ENCODE measurements around the gene MOB3A.
A peak's percentile ranks its signal among the peaks of the same experiment; 100 is the strongest.
"Not testable (repeated sequence)": the region's sequence is repeated elsewhere in the genome, so short reads cannot be mapped to it uniquely, and the experiment has no call there.

MOB3A gene

GRCh38 chr19:2100719-2101061, 4.6 kb upstream of the MOB3A start:
- no peak overlapping the region for H3K9ac ChIP-seq (ENCODE audit: low read length)
- no peak overlapping the region for H3K4me3 ChIP-seq (ENCODE audit: low read depth, low read length)
- no peaks in the 10 kb centered on the region for H3K27me3 ChIP-seq (ENCODE audit: control insufficient read depth, insufficient read depth, low read length)
- peaks cover 7% of the 10 kb centered on the region for H3K9me3 ChIP-seq (ENCODE audit: control insufficient read depth, insufficient read depth, low read depth, low read length)
- H3K27ac ChIP-seq (ENCODE audit: low read depth, low read length) = no peak overlapping the region
- 0 out of 2 replicates have a peak, but pooled peaks cover 5% of the 10 kb centered on the region for H3K4me1 ChIP-seq (ENCODE audit: control insufficient read depth, insufficient read depth, low read length)
- H3K36me3 ChIP-seq (ENCODE audit: control insufficient read depth, insufficient read depth, low read length) = peaks cover 56% of the 10 kb centered on the region

DNA sequence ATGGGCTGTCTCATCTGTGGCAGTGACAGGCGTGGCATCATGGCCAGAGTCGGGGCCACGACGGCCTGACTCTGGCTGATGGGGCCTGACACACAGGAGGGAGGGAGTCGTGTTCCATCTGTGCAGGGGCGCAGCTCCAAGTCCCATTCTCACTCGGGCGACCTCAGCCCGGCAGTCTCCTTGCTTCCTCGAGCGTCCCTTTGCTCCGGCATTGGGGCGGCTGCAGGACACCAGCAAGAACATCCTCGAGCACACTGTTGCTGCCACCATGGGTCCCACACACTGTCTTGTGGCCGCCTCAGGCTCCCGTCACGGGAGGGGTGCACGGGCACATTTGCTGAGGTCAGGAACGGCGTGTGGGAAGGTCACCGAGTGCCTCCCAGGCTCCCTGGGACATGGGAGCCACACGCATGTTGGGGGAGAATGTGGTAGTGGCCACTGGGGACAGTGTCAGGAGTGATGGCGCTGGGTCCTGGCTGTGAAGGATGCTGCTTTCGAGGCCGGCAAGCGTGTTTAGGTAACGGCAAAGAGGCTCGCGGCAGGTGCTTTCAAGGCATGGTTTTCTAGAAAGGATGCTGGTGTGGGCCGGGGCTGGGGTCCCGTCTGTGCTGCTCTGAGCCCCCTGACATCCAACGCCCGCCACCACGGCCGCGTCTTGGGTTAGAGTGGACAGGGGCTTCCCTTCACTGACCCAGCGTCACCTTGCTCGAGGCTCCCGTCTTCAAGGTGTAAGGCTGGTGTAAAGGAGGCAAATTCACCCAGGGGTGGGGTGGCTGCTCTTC, 4.0 kb upstream of the MOB3A start:
- 0 out of 2 replicates have a peak, but pooled peaks cover 5% of the 10 kb centered on the region for H3K4me1 ChIP-seq (ENCODE audit: control insufficient read depth, insufficient read depth, low read length)
- H3K27me3 ChIP-seq (ENCODE audit: control insufficient read depth, insufficient read depth, low read length) = no peaks in the 10 kb centered on the region
- no peak overlapping the region for H3K9ac ChIP-seq (ENCODE audit: low read length)
- H3K9me3 ChIP-seq (ENCODE audit: control insufficient read depth, insufficient read depth, low read depth, low read length) = peaks cover 3% of the 10 kb centered on the region; the same call in 1 of the 2 replicates
- H3K36me3 ChIP-seq (ENCODE audit: control insufficient read depth, insufficient read depth, low read length) = peaks cover 51% of the 10 kb centered on the region
- H3K27ac ChIP-seq (ENCODE audit: low read depth, low read length) = no peak overlapping the region
- no peak overlapping the region for H3K4me3 ChIP-seq (ENCODE audit: low read depth, low read length)

GRCh38 chr19:2099054-2099501, 3.0 kb upstream of the MOB3A start:
- H3K27me3 ChIP-seq (ENCODE audit: control insufficient read depth, insufficient read depth, low read length) = no peaks in the 10 kb centered on the region
- no peak overlapping the region for H3K27ac ChIP-seq (ENCODE audit: low read depth, low read length)
- peaks cover 5% of the 10 kb centered on the region; the same call in 1 of the 2 replicates for H3K4me1 ChIP-seq (ENCODE audit: control insufficient read depth, insufficient read depth, low read length)
- H3K4me3 ChIP-seq (ENCODE audit: low read depth, low read length) = no peak overlapping the region
- H3K9me3 ChIP-seq (ENCODE audit: control insufficient read depth, insufficient read depth, low read depth, low read length) = no peaks in the 10 kb centered on the region
- no peak overlapping the region for H3K9ac ChIP-seq (ENCODE audit: low read length)
- H3K36me3 ChIP-seq (ENCODE audit: control insufficient read depth, insufficient read depth, low read length) = peaks cover 43% of the 10 kb centered on the region

DNA sequence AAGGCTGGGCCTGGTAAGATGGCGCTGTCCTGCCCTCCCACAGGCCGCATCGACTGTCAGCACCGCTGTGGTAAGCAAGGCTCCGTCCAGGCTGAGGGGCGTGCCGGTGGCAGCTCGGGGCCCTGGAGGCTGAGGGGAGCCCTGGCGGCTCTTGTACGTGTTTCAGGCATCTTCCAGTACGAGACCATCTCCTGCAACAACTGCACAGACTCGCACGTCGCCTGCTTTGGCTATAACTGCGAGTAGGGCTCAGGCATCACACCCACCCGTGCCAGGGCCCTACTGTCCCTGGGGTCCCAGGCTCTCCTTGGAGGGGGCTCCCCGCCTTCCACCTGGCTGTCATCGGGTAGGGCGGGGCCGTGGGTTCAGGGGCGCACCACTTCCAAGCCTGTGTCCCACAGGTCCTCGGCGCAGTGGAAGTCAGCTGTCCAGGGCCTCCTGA, 1.8 kb upstream of the MOB3A start:
- H3K36me3 ChIP-seq (ENCODE audit: control insufficient read depth, insufficient read depth, low read length) = peaks cover 31% of the 10 kb centered on the region
- no peak overlapping the region for H3K4me3 ChIP-seq (ENCODE audit: low read depth, low read length)
- peaks cover 5% of the 10 kb centered on the region; the same call in 1 of the 2 replicates for H3K4me1 ChIP-seq (ENCODE audit: control insufficient read depth, insufficient read depth, low read length)
- no peak overlapping the region for H3K27ac ChIP-seq (ENCODE audit: low read depth, low read length)
- H3K9ac ChIP-seq (ENCODE audit: low read length) = no peak overlapping the region
- no peaks in the 10 kb centered on the region for H3K27me3 ChIP-seq (ENCODE audit: control insufficient read depth, insufficient read depth, low read length)
- H3K9me3 ChIP-seq (ENCODE audit: control insufficient read depth, insufficient read depth, low read depth, low read length) = no peaks in the 10 kb centered on the region

DNA sequence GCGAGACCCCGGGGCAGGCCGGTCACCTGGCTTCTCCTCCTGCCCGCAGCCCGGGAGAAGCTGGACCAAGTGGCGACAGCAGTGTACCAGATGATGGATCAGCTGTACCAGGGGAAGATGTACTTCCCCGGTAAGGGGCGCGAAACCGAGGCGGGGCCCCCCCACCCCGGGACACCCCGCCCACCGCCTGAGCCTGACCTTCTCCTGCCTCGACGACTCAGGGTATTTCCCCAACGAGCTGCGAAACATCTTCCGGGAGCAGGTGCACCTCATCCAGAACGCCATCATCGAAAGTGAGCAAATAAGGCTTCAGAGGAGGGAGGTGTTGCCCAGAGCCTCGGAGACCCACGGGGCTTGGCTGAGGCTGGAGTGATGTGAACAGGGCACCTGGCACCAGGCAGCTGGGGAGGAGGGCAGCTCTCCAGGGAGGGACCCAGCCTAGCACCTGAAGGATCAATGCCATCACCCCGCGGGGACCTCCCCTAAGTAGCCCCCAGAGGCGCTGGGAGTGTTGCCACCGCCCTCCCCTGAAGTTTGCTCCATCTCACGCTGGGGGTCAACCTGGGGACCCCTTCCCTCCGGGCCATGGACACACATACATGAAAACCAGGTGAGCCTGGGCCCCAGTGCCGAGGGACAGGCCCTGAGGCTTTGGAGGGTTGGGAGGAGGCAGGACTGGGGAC, 1.2 kb upstream of the MOB3A start:
- peak overlapping the region; percentile 50 for H3K4me3 ChIP-seq (ENCODE audit: low read depth, low read length)
- no peak overlapping the region for H3K9ac ChIP-seq (ENCODE audit: low read length)
- H3K27me3 ChIP-seq (ENCODE audit: control insufficient read depth, insufficient read depth, low read length) = no peaks in the 10 kb centered on the region
- H3K4me1 ChIP-seq (ENCODE audit: control insufficient read depth, insufficient read depth, low read length) = peaks cover 5% of the 10 kb centered on the region; the same call in 1 of the 2 replicates
- H3K27ac ChIP-seq (ENCODE audit: low read depth, low read length) = no peak overlapping the region
- no peaks in the 10 kb centered on the region for H3K9me3 ChIP-seq (ENCODE audit: control insufficient read depth, insufficient read depth, low read depth, low read length)
- peaks cover 29% of the 10 kb centered on the region for H3K36me3 ChIP-seq (ENCODE audit: control insufficient read depth, insufficient read depth, low read length)

- H3K27me3 ChIP-seq (ENCODE audit: control insufficient read depth, insufficient read depth, low read length) = no peaks in the 10 kb centered on the region
- H3K4me3 ChIP-seq (ENCODE audit: low read depth, low read length) = peak within 1 kb of the TSS; percentile 77
- H3K36me3 ChIP-seq (ENCODE audit: control insufficient read depth, insufficient read depth, low read length) = peaks cover 22% of the 10 kb centered on the region
- peaks cover 5% of the 10 kb centered on the region; the same call in 1 of the 2 replicates for H3K4me1 ChIP-seq (ENCODE audit: control insufficient read depth, insufficient read depth, low read length)
- peak within 1 kb of the TSS; percentile 46; the same call in 1 of the 2 replicates for H3K27ac ChIP-seq (ENCODE audit: low read depth, low read length)
- H3K9me3 ChIP-seq (ENCODE audit: control insufficient read depth, insufficient read depth, low read depth, low read length) = no peaks in the 10 kb centered on the region
- H3K9ac ChIP-seq (ENCODE audit: low read length) = peak within 1 kb of the TSS; percentile 68
Observed at GRCh38 chr19:2096480-2097202, 515 bp upstream of the MOB3A start, which contains the start of gene IZUMO4. Gene IZUMO4, plus strand, starts transcription at chr19:2096915. Its CDS starts 31 bp downstream, at chr19:2096946.

GRCh38 chr19:2091926-2092525, 4.1 kb downstream of the MOB3A start:
- H3K4me3 ChIP-seq (ENCODE audit: low read depth, low read length); H3K27me3 ChIP-seq (ENCODE audit: control insufficient read depth, insufficient read depth, low read length); H3K9ac ChIP-seq (ENCODE audit: low read length); H3K27ac ChIP-seq (ENCODE audit: low read depth, low read length); H3K36me3 ChIP-seq (ENCODE audit: control insufficient read depth, insufficient read depth, low read length); H3K9me3 ChIP-seq (ENCODE audit: control insufficient read depth, insufficient read depth, low read depth, low read length): not testable (repeated sequence)
- peaks cover 23% of the 10 kb centered on the region for H3K4me1 ChIP-seq (ENCODE audit: control insufficient read depth, insufficient read depth, low read length)

DNA sequence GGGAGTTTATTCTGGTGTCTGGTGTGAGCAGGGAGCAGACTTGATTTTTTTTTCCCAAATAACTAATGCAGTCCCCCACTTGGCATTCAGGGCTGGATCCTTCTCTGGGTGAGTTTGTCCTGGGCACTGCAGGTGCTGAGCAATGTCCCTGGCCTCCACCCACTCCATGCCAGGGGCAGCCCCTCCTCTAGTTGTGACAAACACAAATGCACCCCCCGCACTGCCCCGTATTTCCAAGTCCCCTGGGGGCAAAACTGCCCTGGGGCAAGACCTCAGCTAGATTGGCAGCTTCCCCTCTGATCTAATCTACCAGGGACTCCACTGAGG, 6.4 kb downstream of the MOB3A start:
- no peaks in the 10 kb centered on the region for H3K9me3 ChIP-seq (ENCODE audit: control insufficient read depth, insufficient read depth, low read depth, low read length)
- peaks cover 23% of the 10 kb centered on the region for H3K4me1 ChIP-seq (ENCODE audit: control insufficient read depth, insufficient read depth, low read length)
- H3K9ac ChIP-seq (ENCODE audit: low read length) = peak overlapping the region; percentile 47
- no peaks in the 10 kb centered on the region; the same call in 1 of the 2 replicates for H3K36me3 ChIP-seq (ENCODE audit: control insufficient read depth, insufficient read depth, low read length)
- H3K4me3 ChIP-seq (ENCODE audit: low read depth, low read length) = no peak overlapping the region
- H3K27ac ChIP-seq (ENCODE audit: low read depth, low read length) = 0 out of 2 replicates have a peak overlapping the region, but pooled peaks have one; percentile 51
- no peaks in the 10 kb centered on the region for H3K27me3 ChIP-seq (ENCODE audit: control insufficient read depth, insufficient read depth, low read length)

DNA sequence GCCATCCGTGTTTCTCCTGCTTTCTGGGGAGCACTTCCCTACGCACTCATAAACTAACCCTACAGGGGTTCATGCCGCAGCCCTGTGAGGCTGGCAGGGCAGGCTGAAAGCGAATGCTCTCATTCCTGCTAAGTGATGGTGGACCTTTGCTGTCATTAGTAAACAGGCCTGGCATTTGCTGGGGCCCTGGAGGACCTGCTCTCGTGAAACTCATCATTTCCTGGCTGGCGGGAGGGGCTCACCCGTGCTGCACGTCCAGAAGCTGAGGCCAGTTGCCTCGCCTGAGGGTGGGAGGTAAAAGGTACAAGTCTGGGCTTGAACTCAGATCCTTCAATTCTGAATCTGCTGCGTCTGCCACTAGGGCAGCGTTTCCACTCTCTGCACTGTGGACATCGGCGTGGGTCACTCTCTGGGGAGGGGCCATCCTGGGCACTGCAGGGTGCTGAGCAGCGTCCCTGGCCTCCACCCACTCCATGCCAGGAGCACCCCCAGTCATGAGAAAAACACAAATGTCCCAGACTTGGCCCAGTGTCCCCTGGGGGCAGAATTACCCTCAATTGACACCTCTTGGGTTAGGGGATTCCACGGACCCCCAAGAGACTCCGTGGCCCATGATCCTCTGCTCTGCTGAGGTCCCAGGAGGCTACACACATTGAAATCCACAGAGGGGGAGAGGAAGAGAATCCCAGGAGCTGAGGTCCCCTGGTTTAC, 7.0 kb downstream of the MOB3A start:
- Histone ChIP-seq H3K27ac (ENCODE audit: low read depth, low read length) (0 out of 2 replicates have a peak overlapping the region, but pooled peaks have one; percentile 51), H3K4me1 (ENCODE audit: control insufficient read depth, insufficient read depth, low read length) (peaks cover 23% of the 10 kb centered on the region), H3K9ac (ENCODE audit: low read length) (peak overlapping the region; percentile 47), H3K36me3 (ENCODE audit: control insufficient read depth, insufficient read depth, low read length) (no peaks in the 10 kb centered on the region; the same call in 1 of the 2 replicates), H3K9me3 (ENCODE audit: control insufficient read depth, insufficient read depth, low read depth, low read length) (no peaks in the 10 kb centered on the region), H3K4me3 (ENCODE audit: low read depth, low read length) (no peak overlapping the region), H3K27me3 (ENCODE audit: control insufficient read depth, insufficient read depth, low read length) (no peaks in the 10 kb centered on the region)

DNA sequence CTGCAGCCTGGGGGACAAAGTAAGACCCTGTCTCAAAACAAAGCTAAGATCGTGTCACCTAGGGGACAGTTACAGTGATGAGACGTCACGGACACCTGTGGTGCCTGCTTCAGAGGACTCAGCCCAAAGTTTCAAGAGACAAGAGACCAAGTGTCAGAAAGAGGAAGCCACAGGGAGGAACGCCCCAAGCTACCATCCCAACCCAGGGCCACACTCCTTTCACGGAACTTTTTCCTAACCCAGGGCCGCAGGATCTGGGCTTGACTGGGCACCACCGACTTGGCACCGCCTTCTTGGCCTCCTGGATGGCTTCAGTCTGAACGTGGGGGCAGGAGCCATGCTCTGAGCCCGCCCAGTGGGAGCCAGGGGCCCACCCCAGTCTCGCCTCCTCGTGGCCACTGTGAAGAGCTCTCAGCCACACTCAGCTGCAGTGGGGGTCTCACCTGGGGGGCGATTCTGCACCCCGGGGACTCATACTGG, 8.5 kb downstream of the MOB3A start:
- no peaks in the 10 kb centered on the region for H3K27me3 ChIP-seq (ENCODE audit: control insufficient read depth, insufficient read depth, low read length)
- H3K36me3 ChIP-seq (ENCODE audit: control insufficient read depth, insufficient read depth, low read length) = no peaks in the 10 kb centered on the region; the same call in 1 of the 2 replicates
- no peak overlapping the region for H3K4me3 ChIP-seq (ENCODE audit: low read depth, low read length)
- H3K4me1 ChIP-seq (ENCODE audit: control insufficient read depth, insufficient read depth, low read length) = peaks cover 23% of the 10 kb centered on the region
- H3K9me3 ChIP-seq (ENCODE audit: control insufficient read depth, insufficient read depth, low read depth, low read length) = no peaks in the 10 kb centered on the region
- H3K9ac ChIP-seq (ENCODE audit: low read length) = no peak overlapping the region
- no peak overlapping the region for H3K27ac ChIP-seq (ENCODE audit: low read depth, low read length)
